PC-3 (cell line): ENCODE measurements around the gene CHRM4.

ENCODE experiments used
- EZH2 ChIP-seq: fragments of 300-600 bp; sonication (generic); IDR thresholded peaks from one replicate; pipeline ENCODE4 v1.6.1; 2017; ENCODE audit warnings: antibody characterized with exemption, mild to moderate bottlenecking, low read length; ENCODE audit not compliant: unreplicated experiment
- TF ChIP-seq, protein P1 (sequence below): fragments of 300-600 bp; sonication (generic); conservative IDR thresholded peaks from 2 replicates; pipeline ENCODE4 v1.5.1; 2017; ENCODE audit warnings: antibody characterized with exemption, low read depth, mild to moderate bottlenecking, low read length

DNA sequence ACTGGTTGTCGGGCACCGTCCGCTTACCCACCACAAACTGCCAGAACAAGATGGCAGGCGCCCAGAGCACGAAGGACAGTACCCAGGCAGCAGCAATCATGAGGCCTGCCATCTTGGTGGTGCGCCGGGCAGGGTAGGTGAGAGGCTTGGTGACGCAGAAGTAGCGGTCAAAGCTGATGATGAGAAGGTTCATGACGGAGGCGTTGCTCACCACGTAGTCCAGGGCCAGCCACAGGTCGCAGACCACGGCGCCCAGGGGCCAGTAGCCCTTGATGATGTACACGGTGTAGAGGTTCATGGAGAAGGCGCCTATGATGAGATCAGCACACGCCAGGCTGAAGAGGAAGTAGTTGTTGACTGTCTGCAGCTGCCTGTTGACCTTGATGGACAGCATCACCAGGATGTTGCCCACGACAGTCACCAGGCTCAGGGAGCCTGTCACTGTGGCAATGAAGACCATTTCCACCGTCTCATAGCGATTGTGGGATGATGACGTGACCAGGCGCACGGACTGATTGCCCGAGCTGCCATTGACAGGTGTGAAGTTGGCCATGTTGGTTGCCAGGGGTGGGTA lies 5.5 kb downstream of the CHRM4 start:
- no peak for TF ChIP-seq EZH2
- TF ChIP-seq, protein P1, sequence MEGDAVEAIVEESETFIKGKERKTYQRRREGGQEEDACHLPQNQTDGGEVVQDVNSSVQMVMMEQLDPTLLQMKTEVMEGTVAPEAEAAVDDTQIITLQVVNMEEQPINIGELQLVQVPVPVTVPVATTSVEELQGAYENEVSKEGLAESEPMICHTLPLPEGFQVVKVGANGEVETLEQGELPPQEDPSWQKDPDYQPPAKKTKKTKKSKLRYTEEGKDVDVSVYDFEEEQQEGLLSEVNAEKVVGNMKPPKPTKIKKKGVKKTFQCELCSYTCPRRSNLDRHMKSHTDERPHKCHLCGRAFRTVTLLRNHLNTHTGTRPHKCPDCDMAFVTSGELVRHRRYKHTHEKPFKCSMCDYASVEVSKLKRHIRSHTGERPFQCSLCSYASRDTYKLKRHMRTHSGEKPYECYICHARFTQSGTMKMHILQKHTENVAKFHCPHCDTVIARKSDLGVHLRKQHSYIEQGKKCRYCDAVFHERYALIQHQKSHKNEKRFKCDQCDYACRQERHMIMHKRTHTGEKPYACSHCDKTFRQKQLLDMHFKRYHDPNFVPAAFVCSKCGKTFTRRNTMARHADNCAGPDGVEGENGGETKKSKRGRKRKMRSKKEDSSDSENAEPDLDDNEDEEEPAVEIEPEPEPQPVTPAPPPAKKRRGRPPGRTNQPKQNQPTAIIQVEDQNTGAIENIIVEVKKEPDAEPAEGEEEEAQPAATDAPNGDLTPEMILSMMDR = no peak
